B cell (primary cell): Measurements from ENCODE around the gene ZNF594. TPM values are rescaled to one million over a fixed set of nuclear protein-coding genes. Genes with fewer than 3 reads are reported as not detected.

Experiments
- ATAC-seq: fragments of 200-7000 bp; cut with Tn5 transposase; one replicate; pipeline ENCODE4 v1.10.0; 2021; ENCODE audit warnings: low read depth, mild to moderate bottlenecking, moderate number of reproducible peaks, moderate library complexity
- CTCF ChIA-PET: fragments of 350-600 bp; sonication (Branson Sonifier 250); formaldehyde crosslinking; loops from one replicate; lab custom pipeline; 2021; ENCODE audit warnings: antibody characterized with exemption, inconsistent platforms; lab: Charles Lee
- POLR2A ChIA-PET: fragments of 350-600 bp; sonication (Branson Sonifier 250); formaldehyde crosslinking; loops from one replicate; lab custom pipeline; 2021; ENCODE audit warnings: antibody characterized with exemption; lab: Charles Lee
- DNase-seq: peaks from one replicate; pipeline ENCODE4 v3.0.0; 2013
- H2AFZ ChIP-seq: 2 replicates; pipeline ENCODE4 v1.6.1; 2012; ENCODE audit warnings: mild to moderate bottlenecking, low read depth, low read length; ENCODE audit not compliant: insufficient read depth, poor library complexity, severe bottlenecking
- H3K27ac ChIP-seq, 2 donors: 1 replicate in 1 of 2; 2 replicates in 1 of 2; pipeline ENCODE4 v1.5.1; 2012 to 2013; ENCODE audit warnings: low read length in 2 of 2, mild to moderate bottlenecking in 2 of 2, moderate library complexity in 1 of 2
- H3K27me3 ChIP-seq, 4 experiments: fragments of 200-600 bp in 1 of 4; sonication (generic) in 1 of 4; replicated peaks in 1 of 4; 1 replicate in 2 of 4; 2 replicates in 2 of 4; pipeline versions ENCODE4 v1.6.1 to v1.7.0; 2013 to 2016; ENCODE audit warnings: low read length in 3 of 4, mild to moderate bottlenecking in 2 of 4, mixed read lengths in 1 of 4, moderate library complexity in 1 of 4; ENCODE audit not compliant: insufficient read depth in 4 of 4, control insufficient read depth in 3 of 4; ENCODE audit errors: control extremely low read depth in 1 of 4
- H3K36me3 ChIP-seq, 2 experiments: replicated peaks in 1 of 2; 1 replicate in 1 of 2; 2 replicates in 1 of 2; pipeline versions ENCODE4 v1.6.1 to v1.7.1; 2013; ENCODE audit warnings: low read length in 1 of 2; ENCODE audit not compliant: insufficient read depth in 2 of 2, control insufficient read depth in 1 of 2; ENCODE audit errors: control extremely low read depth in 1 of 2, extremely low read depth in 1 of 2
- H3K4me1 ChIP-seq, 2 donors: fragments of 200-600 bp in 1 of 2; sonication (generic) in 1 of 2; 1 replicate in 1 of 2; 2 replicates in 1 of 2; pipeline versions ENCODE4 v1.5.1 to v1.6.1; 2013 to 2017; ENCODE audit warnings: low read length in 2 of 2; ENCODE audit not compliant: control insufficient read depth in 2 of 2, insufficient read depth in 2 of 2
- H3K4me2 ChIP-seq: replicated peaks from 2 replicates; pipeline ENCODE3; 2012; ENCODE audit warnings: mild to moderate bottlenecking, low read depth, low read length; ENCODE audit not compliant: poor library complexity, severe bottlenecking
- H3K4me3 ChIP-seq, 5 experiments: fragments of 200-600 bp in 1 of 5; sonication (generic) in 1 of 5; 1 replicate in 3 of 5; 2 replicates in 2 of 5; pipeline versions ENCODE4 v1.5.1 to v1.7.0; 2011 to 2016; ENCODE audit warnings: low read length in 4 of 5, mild to moderate bottlenecking in 4 of 5, low read depth in 2 of 5, control low read depth in 1 of 5, moderate library complexity in 1 of 5; ENCODE audit not compliant: insufficient read depth in 1 of 5; ENCODE audit errors: control extremely low read depth in 1 of 5, extremely low read depth in 1 of 5
- H3K79me2 ChIP-seq: fragments of 200-600 bp; sonication (generic); one replicate; pipeline ENCODE4 v1.6.0; 2016; ENCODE audit warnings: low read length; ENCODE audit not compliant: control insufficient read depth, insufficient read depth
- H3K9ac ChIP-seq: fragments of 200-600 bp; sonication (generic); 2 replicates; pipeline ENCODE4 v1.6.1; 2017; ENCODE audit warnings: mild to moderate bottlenecking, low read length, moderate library complexity
- H3K9me3 ChIP-seq, 3 donors: one replicate each; pipeline versions ENCODE4 v1.6.1 to v1.7.1; 2013; ENCODE audit warnings: low read length in 2 of 3; ENCODE audit not compliant: control insufficient read depth in 2 of 3, insufficient read depth in 1 of 3; ENCODE audit errors: control extremely low read depth in 1 of 3
- H4K20me1 ChIP-seq: 2 replicates; pipeline ENCODE4 v1.6.0; 2012; ENCODE audit warnings: mild to moderate bottlenecking, low read length; ENCODE audit not compliant: insufficient read depth, control insufficient read depth, poor library complexity, severe bottlenecking
- H3K27ac Mint-ChIP-seq: one replicate; pipeline ENCODE4 v1.8.0; 2021; ENCODE audit warnings: mixed read lengths
- H3K27me3 Mint-ChIP-seq: one replicate; pipeline ENCODE4 v1.8.0; 2021; ENCODE audit warnings: mixed read lengths
- H3K4me1 Mint-ChIP-seq: one replicate; pipeline ENCODE4 v1.8.0; 2021; ENCODE audit warnings: mixed read lengths
- H3K4me3 Mint-ChIP-seq: one replicate; pipeline ENCODE4 v1.8.0; 2021; ENCODE audit warnings: mixed read lengths
- H3K9me3 Mint-ChIP-seq: one replicate; pipeline ENCODE4 v1.8.0; 2022; ENCODE audit warnings: mixed read lengths; ENCODE audit not compliant: insufficient read depth
- CTCF ChIP-seq: fragments of 200-600 bp; IDR thresholded peaks from one replicate; pipeline ENCODE4 v1.8.0; 2022; ENCODE audit warnings: antibody characterized with exemption, mild to moderate bottlenecking
- EZH2 ChIP-seq: IDR thresholded peaks from 2 replicates; pipeline ENCODE4 v1.6.1; 2012; ENCODE audit warnings: borderline replicate concordance, low read depth, mild to moderate bottlenecking, moderate library complexity, low read length; ENCODE audit not compliant: insufficient read depth, poor library complexity, severe bottlenecking
- WGBS: methylation state at CpG from one replicate; pipeline ENCODE4 v1.1.5; 2013; ENCODE audit warnings: missing lambda C conversion rate; ENCODE audit not compliant: insufficient coverage; 5-methylcytosine and 5-hydroxymethylcytosine counted together
- intact Hi-C: fragments of 100-400 bp; cut with micrococcal nuclease; formaldehyde crosslinking; loops from one replicate; pipeline ENCODE4 v1.10.0; 2022
- polyA plus RNA-seq: library from polyadenylated mRNA; depleted of rRNA; stranded (reverse); fragments of >200 nt; gene quantifications from 2 replicates; pipeline ENCODE4 v1.2.3, GENCODE V29; 2012
- total RNA-seq, 2 donors: library from RNA; stranded (reverse); fragments of 120-200 nt in 1 of 2; gene quantifications; 1 replicate in 1 of 2; 2 replicates in 1 of 2; pipeline versions ENCODE4 v1.2.3 to v1.2.4, GENCODE V29; 2013 to 2022

Gene ZNF594
- total and polyA plus RNA-seq, 2 donors (not counting 1 experiment from before 2014, with no cell fraction given): 5.9 to 38.9 TPM

- no peak for DNase-seq
- H3K4me3 Mint-ChIP-seq: no peak overlapping the region
- no peak overlapping the region for H3K27ac Mint-ChIP-seq
- H3K9me3 ChIP-seq: peaks cover 26 to 83% (median 65%) of the 10 kb centered on the region in 3 donors
- ATAC-seq: no peak
- no peaks in the 10 kb centered on the region for H3K4me1 Mint-ChIP-seq
- no peak overlapping the region for H3K27ac ChIP-seq
- peaks cover 13% of the 10 kb centered on the region for H3K79me2 ChIP-seq
- TF ChIP-seq EZH2 (no peak), CTCF (no peak)
- no peaks in the 10 kb centered on the region for H4K20me1 ChIP-seq
- POLR2A ChIA-PET: no interaction called here
- H3K27me3 Mint-ChIP-seq: no peaks in the 10 kb centered on the region
- peaks cover 23% of the 10 kb centered on the region for H3K9me3 Mint-ChIP-seq
- H3K4me1 ChIP-seq: no peaks in the 10 kb centered on the region
- H2AFZ ChIP-seq: no peak overlapping the region
- WGBS: 95% methylated on average over 2 of the region's 2 CpGs
- H3K36me3 ChIP-seq: peaks cover 6 to 28% of the 10 kb centered on the region in 2 experiments
- CTCF ChIA-PET: no interaction called here
- H3K9ac ChIP-seq: no peak overlapping the region
- intact Hi-C loops: no loop called here
- no peak overlapping the region for H3K4me3 ChIP-seq
- no peak overlapping the region for H3K4me2 ChIP-seq
- H3K27me3 ChIP-seq: no peaks in the 10 kb centered on the region
Measured at GRCh38 chr17:5184288-5184687, 7.4 kb downstream of the ZNF594 start.

- no peaks in the 10 kb centered on the region for H3K27me3 Mint-ChIP-seq
- peaks cover 23% of the 10 kb centered on the region for H3K9me3 Mint-ChIP-seq
- peaks cover 6 to 27% of the 10 kb centered on the region in 2 experiments for H3K36me3 ChIP-seq
- H3K4me2 ChIP-seq: no peak overlapping the region
- no peak overlapping the region for H3K27ac ChIP-seq
- H3K27me3 ChIP-seq: no peaks in the 10 kb centered on the region
- no peak for DNase-seq
- peak overlapping the region in 1 of 5 experiments; percentile 4 for H3K4me3 ChIP-seq
- no peak for ATAC-seq
- ChIA-PET CTCF (interaction anchor here (1.3 kb wide), 1 partner anchor 104 kb away, joined by 3 read pairs; no protein-coding TSS in a partner anchor), POLR2A (interaction anchor here (0.6 to 1.1 kb wide), 3 partner anchors 52 to 167 kb away, joined by 3 read pairs; partner anchors contain the start of gene SCIMP)
- TF ChIP-seq EZH2 (no peak), CTCF (no peak)
- no peak overlapping the region for H3K27ac Mint-ChIP-seq
- no peak overlapping the region for H2AFZ ChIP-seq
- no peak overlapping the region for H3K4me3 Mint-ChIP-seq
- no peaks in the 10 kb centered on the region for H3K4me1 Mint-ChIP-seq
- peaks cover 26 to 92% (median 63%) of the 10 kb centered on the region in 3 donors for H3K9me3 ChIP-seq
- peaks cover 9% of the 10 kb centered on the region for H3K79me2 ChIP-seq
- intact Hi-C loops: no loop called here
- no peaks in the 10 kb centered on the region for H3K4me1 ChIP-seq
- no peaks in the 10 kb centered on the region for H4K20me1 ChIP-seq
- H3K9ac ChIP-seq: no peak overlapping the region
Measured at GRCh38 chr17:5183410-5183793, 8.3 kb downstream of the ZNF594 start.
